Activated CD8-positive, alpha-beta memory T cell treated with anti-CD3 and anti-CD28 coated beads, Interleukin-2, amount 50 U/mL, for 24 hours (primary cell): ENCODE results near the gene ERLEC1.
"Not testable (repeated sequence)": the region's sequence is repeated elsewhere in the genome, so short reads cannot be mapped to it uniquely, and the experiment has no call there.

Source experiments
- DNase-seq: peaks from one replicate; pipeline ENCODE4 v3.0.0-alpha.2; 2020; ENCODE audit errors: extremely low read depth

ERLEC1 gene

DNA sequence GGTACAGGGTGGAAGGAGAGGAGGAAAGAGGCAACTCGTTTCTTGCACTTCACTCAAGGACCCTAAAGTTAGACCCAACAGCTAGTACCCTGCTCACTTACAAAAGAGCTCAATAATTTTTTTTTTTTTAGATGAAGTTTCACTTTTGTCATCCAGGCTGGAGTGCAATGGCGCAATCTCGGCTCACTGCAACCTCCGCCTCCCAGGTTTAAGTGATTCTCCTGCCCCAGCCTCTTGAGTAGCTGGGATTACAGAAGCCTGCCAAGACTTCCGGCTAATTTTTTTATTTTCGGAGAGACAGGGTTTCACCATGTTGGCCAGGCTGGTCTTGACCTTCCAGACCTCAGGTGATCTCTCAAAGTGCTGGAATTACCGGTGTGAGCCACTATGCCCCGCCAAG lies 4.2 kb upstream of the ERLEC1 start:
- no peak for DNase-seq

DNA sequence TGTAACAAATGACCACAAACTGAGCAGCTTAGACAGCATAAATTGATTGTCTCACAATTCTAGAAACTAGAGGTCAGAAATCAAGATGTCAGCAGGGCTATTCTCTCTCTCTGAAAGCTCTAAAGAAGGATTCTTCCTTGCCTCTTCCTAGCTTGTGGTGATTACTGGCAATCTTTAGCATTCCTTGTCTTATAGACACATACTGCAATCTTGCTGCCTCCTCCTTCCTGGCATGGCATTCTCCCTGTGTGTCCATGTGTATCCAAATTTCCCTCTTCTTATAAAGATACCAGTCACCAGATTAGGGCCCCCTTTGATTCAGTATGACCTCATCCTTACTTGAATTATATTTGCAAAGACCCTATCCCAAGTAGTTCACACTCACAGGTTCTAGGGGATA lies 2.4 kb upstream of the ERLEC1 start:
- no peak for DNase-seq

DNA sequence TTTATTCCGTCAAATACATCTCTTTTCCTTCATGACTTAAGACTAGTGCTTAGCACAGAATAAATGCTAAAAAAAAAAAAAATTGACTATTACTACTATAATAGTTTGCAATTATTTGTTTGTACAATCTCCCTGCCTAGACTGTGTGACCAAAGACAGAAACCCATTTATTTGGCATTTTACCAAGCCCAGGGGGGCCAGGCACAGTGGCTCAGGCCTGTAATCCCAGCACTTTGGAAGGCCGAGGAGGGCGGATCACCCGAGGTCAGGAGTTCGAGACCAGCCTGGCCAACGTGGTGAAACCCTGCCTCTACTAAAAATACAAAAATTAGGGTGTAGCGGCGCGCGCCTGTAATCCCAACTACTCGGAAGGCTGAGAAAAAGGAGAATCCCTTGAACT lies 1.5 kb upstream of the ERLEC1 start:
- no peak for DNase-seq

DNA sequence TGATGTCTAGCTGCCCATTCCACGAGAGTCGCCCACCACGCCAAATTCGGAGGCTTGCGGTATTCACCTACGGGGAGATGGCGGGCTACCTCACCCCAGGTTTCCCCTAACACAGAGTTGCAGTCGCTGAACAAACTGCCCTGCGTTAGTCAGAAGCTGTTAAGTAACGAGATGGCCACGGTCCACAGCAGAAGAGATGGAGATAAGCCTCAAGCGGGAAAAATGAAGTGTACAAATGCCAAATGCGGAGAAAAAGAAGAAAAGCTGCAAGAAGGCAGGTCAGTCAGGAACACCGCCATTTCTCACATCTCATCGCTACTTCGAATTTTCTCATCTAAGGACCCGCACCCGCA lies 516 bp upstream of the ERLEC1 start:
- DNase-seq = no peak

DNA sequence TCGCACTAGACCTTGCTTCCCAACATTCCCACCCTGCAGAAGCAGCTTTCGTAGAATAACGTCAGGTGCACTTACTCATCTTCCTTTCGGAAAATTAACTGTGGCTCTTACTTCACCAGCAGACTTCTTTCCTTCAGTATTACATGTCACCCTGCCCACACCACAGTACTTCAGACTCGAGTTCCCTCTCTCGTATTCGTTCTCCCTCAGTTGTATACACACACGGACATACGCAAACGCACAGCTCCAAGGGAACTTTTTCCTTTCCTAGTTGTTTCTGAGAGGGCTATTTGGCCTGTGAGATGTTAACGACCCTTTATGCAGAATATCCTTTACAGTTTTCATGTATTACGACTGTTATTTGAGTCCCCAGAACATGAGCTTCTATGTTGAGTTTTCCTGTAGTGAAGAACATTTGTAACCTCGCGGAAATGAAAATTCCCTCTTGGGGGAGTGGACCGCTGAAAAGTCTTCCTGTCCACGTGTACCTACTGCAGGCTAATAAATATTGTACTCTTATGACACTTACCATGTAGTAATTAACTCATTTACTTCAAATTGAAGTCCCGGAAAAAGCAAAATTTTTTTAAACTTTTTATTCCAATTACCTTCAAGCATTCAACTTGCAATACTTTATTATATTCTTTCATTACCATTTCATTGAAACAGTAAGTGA lies 908 bp downstream of the ERLEC1 start:
- no peak for DNase-seq

DNA sequence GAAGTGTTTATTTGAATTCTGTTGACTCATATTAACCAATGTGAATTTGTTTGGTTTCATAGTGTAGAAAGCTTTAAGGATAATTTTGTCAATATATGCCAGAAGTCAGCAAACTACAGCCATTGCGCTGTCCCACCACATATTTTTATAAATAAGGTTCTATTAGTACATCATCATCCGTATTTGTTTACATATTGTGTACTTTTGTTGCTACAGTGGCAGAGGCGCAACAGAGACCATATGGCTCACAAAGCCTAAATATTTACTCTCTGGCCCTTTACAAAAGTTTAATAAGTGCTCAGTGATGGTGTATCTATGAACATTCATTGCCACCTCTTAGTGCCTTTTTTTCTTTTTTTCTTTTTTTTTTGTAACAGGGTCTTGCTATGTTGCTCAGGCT lies 6.4 kb downstream of the ERLEC1 start:
- DNase-seq = no peak

DNA sequence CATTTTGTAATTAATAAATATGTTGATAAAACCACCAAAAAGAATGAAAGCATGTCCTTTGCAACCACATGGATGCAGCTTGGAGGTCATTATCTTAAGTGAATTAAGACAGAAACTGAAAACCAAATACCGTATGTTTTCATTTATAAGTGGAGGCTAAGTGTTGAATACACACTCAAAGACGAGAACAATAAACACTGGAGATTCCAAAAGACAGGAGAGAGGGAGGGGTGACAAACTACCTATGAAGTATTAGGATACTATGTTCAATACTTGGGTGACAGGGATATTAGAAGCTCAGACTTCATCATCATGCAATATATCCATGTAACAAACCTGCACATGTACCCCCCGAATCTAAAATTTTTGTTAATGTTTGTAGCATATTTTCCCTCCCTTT lies 7.0 kb downstream of the ERLEC1 start:
- DNase-seq = no peak

DNA sequence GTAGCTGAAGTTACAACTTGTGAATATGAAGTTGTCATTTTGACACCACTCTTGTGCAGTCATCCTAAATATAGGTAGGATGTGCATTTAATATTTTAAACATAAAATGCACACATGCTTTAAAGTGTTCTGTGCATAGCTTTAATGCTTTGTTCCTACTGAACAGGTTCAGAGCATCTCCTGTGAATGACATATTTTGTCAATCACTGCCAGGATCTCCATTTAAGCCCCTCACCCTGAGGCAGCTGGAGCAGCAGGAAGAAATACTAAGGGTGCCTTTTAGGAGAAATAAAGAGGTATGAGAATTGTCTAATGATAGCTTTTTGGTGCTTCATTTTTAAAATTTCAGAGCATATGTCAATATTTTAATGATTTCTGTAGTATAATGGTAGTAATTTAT lies 14.7 kb downstream of the ERLEC1 start:
- no peak for DNase-seq

DNA sequence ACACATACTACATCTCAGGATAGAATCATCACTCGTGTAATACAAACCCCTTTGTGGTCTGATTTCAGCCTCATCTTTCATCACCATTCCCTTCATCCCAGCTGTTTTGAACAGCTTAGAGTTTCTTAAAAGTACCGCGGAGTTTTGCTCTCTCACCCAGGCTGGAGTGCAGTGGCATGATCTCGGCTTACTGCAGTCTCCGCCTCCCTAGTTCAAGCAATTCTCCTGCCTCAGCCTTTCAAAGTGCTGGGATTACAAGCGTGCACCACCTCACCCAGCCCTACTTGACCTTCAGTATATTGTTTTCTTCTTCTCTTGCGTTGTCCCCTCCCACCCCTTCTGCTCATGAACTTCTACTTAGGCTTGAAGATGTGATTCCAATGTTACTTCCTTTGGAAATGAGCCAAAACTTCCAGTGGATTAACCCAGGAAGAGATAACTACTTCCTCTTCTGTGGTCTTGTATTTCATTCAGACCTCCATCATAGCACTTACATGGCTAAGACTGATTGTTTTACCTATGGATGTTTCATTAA lies 15.8 kb downstream of the ERLEC1 start:
- no peak for DNase-seq

DNA sequence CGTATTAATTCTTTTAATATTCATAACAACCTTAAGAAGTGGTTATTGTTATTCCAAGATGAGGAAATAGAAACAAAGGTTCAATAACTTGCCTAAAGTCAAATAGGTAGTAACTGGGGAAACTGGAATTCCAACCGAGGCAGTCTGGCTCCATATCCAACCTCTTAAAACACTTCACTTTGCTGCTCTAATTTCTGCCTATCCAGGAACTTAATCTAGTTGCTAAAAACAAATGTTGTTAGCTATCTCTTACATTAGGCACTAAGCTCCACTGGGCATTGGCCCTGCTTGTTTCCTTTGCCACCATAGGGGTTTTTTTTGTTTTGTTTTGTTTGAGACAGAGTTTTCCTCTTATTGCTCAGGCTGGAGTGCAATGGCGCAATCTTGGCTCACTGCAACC lies 24.8 kb downstream of the ERLEC1 start:
- DNase-seq = no peak

DNA sequence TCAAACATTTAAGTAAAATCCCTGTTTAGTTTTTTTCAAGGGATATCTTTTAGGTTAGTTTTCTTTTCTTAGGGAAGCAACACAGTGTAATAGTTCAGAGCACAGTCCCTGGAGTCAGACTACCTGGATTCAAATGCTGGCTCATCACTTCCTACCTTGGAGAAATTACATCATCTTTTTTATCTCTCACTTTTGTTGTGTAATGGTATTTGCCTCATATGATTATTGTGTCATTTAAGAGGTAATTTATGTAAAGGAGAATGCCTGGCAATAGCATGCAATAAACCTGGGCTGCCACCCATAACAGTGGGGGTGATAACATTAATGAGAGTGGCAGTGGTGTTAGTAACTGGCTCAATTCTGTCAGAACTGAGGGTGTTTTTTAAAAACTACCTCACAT lies 26.3 kb downstream of the ERLEC1 start:
- DNase-seq = no peak

DNA sequence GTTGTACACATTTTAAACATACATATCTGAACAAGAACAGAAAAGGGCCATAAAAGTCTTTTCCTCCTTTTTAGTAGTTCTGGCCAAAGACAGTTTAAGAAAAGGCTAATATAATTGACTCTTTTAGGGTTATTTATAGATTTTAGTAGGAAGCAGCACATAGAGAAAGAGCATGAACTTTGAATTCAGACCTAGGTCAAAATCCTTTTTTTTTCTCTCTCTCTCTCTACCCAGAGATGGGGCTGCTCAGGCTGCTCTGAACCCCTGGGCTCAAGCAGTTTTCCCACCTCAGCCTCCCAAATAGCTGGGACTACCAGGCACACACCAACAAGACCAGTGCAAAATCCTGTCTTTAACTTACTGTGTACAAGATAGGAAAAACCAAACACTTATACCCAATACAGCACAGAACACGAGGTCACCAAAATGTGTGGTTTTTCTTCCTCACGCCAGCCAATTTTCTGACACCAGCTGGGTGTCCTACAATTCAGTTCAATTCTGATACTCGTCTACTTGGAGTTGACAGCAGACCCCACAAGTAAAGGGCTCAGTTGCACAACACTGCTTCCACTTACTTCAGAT lies 32.1 kb downstream of the ERLEC1 start:
- DNase-seq = no peak

DNA sequence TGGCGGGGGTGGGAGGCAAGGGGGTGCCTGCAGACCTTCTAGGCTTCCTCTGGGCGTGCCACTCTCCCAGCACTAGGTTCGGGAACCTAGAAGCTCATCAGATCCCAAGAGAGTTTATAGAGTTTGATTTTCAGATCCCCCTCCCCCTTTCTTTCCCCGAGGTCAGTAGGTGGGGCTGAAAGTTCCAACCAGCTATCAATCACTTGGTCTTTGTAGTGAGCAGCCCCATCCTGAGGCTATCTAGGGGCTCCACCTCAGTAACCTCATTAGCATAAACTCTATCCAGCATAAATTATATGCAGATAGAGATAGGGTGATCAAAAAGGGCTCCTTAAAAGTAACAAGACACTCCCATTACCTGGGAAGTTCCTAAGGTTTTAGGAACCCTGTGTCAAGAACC lies 32.8 kb downstream of the ERLEC1 start:
- DNase-seq = no peak

DNA sequence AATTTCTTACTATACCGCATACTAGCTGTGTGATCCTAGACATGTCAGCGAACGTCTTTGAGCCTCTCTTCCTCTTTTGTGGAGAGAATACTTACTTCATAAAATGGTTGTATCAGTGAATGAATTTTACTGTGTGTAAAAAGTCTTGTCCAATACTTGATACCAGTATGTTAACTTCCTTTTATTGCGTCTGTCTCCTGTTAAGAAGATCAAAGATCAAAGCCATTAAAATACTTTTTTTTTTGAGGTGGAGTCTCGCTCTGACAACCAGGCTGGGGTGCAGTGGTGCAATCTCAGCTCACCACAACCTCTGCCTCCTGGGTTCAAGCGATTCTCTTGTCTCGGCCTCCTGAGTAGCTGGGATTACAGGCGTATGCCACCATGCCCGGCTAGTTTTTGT lies 33.2 kb downstream of the ERLEC1 start:
- no peak for DNase-seq

DNA sequence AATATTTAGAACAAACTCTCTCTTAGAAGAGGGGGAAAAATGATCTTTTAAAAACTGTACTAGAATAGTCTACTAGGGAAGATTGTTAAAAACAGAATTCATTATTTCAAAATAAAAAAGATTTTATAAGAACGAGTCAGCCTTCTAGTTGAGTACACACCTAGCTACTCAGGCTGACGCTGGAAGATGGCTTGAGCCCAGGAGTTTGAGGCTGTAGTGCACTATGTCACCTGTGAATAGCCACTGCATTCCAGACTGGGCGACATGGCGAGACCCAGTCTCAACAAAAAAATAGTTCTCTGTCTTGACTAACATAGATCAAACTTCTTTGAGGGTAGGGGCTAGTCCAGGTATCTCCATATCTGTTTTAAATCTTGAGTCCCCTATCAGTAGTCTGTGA lies 33.9 kb downstream of the ERLEC1 start:
- no peak for DNase-seq

DNA sequence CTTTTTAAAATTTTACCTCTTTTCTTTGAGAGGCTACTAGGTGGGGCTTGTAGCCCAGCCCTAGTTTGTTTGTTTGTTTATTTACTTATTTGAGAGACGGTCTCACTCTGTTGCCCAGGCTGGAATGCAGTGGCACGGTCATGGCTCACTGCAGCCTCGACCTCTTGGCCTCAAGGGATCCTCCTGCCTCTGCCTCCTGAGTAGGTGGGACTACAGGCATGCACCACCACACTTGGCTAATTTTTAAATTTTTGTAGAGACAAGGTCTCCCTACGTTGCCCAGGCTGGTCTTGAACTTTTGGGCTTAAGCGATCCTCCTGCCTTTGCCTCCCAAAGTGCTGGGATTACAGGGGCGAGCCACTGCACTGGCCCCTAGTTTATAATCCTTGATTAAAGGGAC lies 35.0 kb downstream of the ERLEC1 start:
- no peak for DNase-seq

DNA sequence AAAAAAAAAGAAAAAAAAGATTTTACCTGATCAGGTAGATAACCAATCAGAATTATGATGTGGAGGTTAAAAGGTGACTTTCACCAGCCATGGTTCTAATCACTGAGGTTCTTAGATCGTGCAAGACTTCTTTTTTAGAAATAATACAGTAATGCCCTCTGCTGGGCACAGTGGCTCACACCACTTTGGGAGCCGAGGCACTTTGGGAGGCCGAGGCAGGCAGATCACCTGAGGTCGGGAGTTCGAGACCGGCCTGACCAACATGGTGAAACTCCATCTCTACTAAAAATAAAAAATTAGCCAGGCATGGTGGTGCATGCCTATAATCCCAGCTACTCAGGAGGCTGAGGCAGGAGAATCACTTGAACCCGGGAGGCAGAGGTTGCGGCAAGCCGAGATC lies 36.8 kb downstream of the ERLEC1 start:
- DNase-seq = not testable (repeated sequence)

DNA sequence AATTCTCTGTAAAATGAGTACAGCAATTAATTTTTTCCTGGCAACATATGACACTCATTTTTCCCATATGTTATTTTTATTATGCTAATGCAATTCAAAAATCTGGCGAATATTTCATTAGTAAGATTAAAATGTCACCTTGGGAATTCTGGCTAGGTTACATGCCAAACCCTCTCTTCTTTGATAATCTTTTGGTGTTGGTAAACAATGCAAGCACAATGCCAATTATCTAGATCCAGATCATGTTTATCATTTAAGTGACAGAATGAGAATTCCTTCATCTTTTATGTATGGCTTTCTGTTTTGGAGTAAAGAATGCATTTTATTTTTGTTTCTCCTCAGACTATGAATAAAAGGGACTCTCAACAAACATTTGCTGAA lies 39.2 kb downstream of the ERLEC1 start:
- no peak for DNase-seq

DNA sequence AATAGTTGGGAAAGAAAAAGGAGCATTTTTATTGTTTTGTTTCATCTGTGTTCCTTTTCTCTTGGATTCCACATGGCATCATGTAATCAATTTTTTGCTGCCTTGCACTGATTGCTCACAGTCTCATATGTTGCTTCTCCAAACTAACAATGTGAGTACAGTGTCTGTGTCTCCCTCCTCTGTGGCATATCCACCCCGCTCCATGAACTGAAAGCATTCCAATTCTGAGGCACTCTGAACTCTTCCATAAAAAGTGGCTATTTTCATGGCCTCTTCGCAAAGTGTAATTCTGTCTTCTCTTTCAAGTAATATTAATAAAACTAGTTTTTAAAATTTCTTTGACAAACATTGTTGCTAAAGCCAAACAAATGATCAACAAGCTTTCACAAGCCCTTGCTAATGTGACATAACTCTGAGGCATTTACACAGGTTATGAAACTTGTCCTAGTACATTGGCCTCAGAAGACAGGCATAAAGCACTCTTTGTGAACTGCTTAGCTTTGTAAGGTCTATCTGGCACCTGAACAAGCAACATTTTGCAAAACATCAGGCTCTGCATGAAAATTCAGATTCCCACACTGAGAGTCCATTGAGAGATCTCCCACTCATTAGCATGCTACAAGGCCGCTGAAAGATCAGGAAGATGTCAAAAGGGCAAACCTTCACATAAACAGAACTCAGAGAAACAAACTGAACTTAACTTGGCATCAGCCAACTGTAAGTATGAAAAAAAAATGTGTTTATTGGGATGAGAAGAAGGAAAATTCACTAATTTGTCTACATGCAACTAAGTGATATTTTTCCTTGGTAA lies 39.9 kb downstream of the ERLEC1 start:
- DNase-seq = no peak

DNA sequence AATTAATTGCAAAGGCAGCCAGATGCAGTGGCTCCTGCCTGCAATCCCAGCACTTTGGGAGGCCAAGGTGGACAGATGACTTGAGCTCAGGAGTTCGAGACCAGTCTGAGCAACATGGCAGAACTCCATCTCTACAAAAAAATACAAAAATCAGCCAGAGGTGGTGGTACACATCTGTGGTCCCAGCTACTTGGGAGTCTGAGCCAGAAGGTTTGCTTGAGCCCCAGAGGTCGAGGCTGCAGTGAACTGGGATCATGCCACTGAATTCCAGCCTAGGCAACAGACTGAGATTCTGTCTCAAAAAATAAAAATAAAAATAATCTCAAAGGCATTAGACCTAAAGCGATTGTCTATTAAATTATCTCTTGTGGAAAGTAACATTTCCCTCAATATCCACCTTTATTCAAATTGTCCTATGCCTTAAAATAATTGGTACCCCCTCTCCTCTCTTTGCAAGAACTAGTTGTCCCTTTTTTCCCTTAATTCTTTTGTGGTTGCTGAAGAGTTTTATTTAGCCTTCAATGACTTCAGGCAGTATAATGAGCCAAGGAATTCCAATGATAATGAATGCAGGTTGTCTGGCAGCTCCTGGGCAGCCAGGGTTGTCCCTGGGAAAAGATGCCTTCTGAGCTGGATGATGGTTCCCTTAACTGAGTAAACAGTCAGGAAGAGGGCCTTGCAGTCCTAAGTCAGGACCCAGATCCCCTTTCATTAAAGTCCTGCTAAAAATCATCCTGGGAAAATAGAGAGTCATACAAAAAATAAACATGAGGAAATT lies 40.7 kb downstream of the ERLEC1 start:
- no peak for DNase-seq

DNA sequence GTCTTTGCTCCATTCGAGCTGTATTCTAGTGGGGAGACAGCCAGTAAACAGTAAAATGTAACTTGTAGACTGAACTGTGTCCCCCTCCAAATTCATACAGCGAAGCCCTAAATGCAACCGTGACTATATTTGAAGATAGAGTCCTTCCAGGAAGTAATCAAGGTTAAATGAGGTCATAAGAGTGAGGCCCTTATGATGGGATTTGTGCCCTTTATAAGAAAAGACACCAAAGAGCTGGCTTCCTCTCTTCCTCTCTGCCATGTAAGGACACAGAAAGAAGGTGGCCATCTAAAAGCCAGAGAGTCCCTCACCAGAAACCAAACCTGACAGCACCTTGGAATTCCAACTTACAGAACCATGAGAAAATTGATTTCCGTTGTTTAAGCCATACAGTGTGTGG lies 41.5 kb downstream of the ERLEC1 start:
- no peak for DNase-seq

DNA sequence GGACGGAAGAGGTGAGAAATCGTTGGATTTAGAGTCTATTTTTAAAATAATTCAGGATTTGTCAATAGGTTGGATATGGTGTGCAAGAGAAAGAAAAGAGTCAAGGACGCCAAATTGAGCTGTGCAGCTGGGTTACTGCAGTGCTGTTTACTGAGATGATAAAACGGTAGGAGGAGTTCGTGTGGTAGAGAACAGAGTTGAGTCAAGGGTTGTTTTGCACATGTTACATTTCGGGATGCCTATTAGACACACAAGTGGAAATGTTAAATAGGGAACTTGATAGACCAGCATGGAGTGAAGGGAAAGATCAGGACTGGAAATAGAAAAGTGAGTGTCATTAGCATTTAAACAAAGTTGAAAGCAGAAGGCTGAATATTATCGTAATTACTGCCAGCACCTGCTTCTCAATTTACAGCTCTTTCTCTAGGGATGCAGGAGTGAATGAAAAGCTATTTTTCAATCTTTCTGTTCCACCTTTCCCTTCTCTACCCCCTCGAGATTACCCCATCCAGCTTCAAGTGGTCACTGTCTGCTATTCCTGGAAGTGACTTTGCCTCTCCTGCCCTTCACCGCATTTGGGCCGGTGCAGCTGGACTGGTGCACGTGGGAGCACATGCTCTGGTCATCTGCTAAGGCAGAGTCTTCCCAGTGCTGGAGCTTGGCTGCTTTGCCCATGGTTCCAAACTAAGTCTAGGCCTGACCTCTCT lies 42.6 kb downstream of the ERLEC1 start:
- no peak for DNase-seq
